Skin of body (tissue), 2 donors: Measurements from ENCODE around the gene ZBTB16. TPM values are rescaled to one million over a fixed set of nuclear protein-coding genes. Genes with fewer than 3 reads are reported as not detected.
A peak's percentile ranks its signal among the peaks of the same experiment; 100 is the strongest.

Experiments used
- DNase-seq: peaks from one replicate; lab custom pipeline; 2025; lab: John Stamatoyannopoulos, UW
- total RNA-seq: library from RNA; depleted of rRNA; stranded (reverse); fragments of >200 nt; gene quantifications from one replicate; pipeline ENCODE4 v1.2.3, GENCODE V29; 2014

Gene ZBTB16
- total RNA-seq, 1 donor from 2014 or later = 25.6 TPM

DNA sequence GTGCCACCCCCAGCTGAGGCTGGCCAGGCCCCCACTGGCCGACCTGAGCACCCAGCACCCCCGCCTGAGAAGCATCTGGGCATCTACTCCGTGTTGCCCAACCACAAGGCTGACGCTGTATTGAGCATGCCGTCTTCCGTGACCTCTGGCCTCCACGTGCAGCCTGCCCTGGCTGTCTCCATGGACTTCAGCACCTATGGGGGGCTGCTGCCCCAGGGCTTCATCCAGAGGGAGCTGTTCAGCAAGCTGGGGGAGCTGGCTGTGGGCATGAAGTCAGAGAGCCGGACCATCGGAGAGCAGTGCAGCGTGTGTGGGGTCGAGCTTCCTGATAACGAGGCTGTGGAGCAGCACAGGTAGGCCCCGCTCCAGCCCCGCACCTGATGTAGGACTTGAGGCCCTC lies 4.7 kb downstream of the ZBTB16 start:
- DNase-seq = no peak

- DNase-seq = no peak
Observed at GRCh38 chr11:114065094-114065493, 5.6 kb downstream of the ZBTB16 start.

DNA sequence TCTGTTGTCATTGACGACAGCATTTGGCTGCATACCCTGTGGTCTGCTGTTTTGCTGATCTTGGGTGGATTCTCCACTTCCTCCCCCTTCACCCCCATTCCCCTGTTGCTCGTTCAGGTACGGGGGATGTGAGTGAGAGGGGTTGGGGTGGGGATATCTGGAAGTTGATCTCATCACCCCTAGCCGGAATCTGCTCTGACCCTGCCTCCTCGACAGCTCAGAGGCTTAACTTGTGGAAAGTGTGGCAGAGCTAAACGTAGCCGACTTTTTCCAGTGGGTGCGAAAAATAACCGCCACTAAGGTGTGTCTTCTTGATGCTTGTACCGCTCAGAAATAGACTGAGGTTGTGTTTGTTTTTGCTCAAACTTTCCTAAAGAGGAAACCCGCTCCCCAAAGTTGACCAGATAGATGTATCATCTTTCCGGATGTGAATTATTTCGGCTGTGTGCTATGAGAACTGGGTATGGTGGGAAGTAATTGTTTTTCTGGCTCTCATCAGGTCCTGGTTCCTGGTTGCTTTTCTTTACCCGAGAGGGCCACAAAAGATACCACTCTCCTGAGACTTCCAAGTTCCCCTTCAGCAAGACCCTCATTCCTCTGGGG lies 6.6 kb downstream of the ZBTB16 start:
- DNase-seq = no peak

DNA sequence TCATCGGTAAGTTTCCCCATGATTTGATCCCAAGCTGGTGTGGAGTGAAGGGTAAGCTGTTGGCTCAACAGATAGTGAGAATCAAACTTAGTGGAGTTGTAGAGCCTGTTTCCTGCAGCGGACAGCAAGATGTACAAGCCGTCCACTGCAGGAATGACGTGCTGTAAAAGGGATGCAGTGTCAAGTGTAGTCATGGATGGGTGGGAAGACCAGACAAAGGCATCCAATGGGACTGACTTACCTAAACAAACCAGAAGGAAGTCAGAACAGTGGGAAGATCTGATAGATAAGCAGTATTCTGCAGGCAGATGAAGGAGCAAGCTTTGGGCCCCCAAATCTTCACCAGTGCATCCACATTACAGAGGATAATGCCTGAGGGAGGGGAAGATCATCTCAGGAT lies 8.8 kb downstream of the ZBTB16 start:
- no peak for DNase-seq

DNA sequence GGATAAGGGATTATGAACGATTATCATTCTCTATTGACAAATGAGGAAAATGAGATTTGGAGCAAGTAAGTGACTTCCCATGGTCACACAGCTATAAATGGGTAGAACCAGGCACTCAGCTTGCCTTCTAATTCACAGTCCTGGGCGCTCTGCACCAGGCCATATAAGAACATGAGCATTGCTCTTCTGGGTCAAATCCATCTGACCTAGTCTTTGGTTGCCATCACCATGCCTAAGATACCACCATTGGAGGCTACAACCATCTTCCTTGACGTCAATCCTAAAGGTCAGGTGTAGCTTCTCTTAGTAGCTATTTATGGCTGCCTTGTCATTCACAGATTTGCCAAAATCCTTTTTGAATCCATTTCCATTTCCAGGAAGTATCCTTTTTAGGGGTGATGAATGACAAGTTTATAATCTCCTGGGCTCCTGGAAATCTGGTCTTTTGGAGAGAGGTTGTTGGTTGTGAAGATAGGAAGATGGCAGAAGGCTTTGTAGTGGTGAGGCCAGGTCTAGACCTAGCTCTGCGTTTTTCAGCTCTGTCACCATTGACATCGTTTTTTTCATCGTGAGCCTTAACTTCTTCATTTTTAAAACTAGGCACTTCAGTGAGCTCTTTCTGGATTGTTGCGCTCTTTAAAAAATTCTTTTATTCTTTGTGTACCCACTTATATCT lies 11.1 kb downstream of the ZBTB16 start:
- no peak for DNase-seq

DNA sequence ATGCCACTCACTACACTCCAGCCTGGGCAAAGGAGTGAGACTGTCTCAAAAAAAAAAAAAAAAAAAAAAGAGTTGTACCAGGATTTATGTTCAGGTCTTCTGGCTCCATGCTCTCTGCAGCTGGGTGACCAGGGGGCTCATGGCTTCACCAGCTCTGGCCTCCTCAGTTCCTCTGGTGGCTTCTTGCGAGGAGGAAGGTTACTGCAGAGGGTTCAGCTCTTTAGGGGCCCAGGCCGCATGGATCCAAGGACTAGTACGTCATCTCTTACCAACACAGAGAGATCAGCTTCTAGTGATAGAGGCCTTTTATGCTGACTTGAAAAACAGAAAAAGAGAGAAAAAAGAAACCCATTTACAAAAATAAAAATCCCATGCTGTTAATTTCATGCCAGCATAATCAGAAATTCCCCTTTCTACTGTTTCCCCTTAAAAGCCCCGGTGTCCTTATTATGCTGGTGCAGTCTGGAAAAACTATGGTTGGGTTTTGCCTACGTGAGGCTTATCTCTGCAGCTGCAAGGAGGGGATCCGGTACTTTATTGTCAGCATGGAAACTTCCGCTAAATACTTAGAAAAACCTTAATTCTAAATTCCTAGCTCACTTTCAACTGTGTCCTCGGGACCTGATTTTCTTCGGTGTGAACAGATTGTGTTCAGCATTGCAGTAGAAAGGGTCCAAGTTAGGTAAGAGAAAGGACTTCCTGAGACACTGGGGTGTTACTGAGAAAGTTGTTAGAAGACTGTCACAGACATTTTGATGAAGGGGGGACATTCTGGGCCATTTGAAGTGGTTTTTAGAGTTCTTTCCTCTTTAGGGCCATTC lies 13.7 kb downstream of the ZBTB16 start:
- no peak for DNase-seq

DNA sequence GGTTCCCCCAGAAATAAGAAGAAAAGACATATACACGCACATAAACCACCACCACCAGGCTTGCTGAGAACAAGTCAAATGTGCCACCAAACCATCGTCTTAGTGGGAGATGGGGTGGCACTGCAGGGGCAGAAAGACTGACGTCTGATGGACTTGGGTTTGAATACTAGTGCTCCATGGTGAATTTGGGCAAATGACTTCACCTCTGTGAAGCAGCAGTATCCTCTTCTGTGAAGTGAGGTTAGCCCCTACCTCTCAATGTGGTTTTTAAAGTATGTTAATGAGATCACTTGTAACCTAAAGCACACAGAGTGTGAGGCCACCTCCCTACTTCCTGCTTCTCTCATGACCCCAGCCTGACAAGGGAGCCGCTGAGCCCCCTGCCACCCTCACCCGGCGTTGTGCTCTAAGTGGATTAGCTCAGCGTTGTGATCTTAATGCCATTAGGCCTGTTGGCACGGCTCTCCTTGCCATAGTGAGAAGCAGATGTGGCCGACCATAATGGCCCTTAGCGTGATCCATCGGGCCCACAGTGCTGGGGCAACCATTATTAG lies 14.4 kb downstream of the ZBTB16 start:
- no peak for DNase-seq

GRCh38 chr11:114074546-114075343 lies 15.2 kb downstream of the ZBTB16 start:
- DNase-seq = no peak

GRCh38 chr11:114075344-114075610 lies 15.8 kb downstream of the ZBTB16 start:
- no peak for DNase-seq

GRCh38 chr11:114075891-114076441 lies 16.5 kb downstream of the ZBTB16 start:
- DNase-seq = peak; percentile 76

- peak; percentile 68 for DNase-seq
Observed at GRCh38 chr11:114076921-114077331, 17.4 kb downstream of the ZBTB16 start.

GRCh38 chr11:114077482-114078305 lies 18.2 kb downstream of the ZBTB16 start:
- DNase-seq = no peak

- DNase-seq = no peak
Observed at GRCh38 chr11:114078423-114078822, 18.9 kb downstream of the ZBTB16 start.

DNA sequence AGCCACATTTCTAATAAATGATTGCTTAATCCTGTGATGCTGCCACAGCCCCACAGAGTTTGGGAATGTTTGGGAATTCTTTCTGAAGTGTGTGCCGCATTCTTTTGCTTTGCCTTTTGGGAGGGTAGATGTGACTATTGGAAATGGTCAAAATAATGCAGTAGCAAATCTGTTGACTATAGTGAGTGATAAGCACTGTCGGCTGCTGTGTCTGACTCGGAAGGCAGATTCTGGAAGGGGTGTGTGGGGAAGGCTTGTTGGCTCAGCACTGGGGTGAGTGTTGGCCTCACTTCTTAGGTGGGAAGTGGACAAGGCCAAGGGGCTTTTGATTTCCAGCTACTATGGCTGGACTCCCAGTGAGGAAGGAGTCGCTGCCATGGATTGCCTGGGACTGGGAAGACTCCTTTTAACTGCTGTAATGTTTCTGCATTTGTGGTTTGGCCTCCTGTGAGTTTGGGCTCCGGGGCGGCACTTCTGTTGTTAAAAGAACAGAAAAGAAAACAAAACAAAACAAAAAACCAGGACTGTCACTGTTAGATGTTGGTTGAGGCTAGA lies 20.1 kb downstream of the ZBTB16 start:
- peak; percentile 40 for DNase-seq

DNA sequence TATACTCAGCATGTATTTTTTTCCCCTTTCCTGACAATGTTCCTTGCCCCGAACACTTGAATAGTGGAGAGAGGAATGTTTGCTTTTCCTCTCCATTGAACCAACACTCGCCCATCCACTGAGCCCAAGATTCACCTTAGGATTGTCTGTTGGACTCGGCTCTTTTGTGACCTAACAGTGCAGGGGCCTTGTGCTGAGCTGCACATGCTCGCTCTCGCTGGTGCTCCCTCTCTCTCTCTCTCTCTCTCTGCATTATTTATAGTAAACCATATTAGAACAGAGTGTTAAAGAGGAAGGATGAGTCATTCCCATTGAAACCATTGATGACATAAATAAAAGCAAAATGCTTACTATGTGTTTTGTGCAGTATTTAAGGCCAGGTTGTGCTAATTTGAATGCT lies 20.7 kb downstream of the ZBTB16 start:
- peak; percentile 11 for DNase-seq

- no peak for DNase-seq
Observed at GRCh38 chr11:114080769-114081168, 21.3 kb downstream of the ZBTB16 start.

DNA sequence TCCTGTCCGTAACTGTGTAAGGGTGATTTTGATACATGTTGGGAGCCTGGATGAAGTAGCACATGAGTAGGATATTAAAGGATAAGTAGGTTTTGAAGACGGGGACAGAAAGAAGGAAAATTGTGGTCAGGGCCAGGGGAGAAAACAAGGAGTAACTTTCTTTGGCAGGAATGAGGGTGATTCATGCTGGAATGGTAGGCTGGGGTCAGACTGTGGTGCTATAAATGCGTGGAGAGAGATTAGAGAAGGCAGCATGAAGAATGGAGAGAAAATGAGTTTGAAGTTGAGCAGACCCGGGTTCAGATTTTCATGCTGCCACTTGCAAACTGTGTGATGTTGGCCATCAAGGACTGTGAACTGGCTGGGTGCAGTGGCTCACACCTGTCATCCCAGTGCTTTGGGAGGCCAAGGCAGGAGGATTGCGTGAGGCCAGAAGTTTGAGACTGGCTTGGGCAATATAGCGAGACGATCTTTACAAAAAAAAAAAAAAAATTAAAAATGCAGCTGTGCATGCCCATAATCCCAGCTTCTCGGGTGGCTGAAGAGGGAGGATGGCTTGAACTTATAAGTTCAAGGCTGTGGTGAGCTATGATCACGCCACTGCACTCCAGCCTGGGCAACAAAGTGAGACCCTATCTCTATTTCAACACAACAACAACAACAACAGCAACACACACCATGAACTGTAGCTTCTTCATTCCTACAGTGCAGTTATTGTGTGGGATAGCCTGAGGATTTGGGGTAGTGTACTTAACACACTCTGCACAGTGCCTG lies 22.3 kb downstream of the ZBTB16 start:
- no peak for DNase-seq

- no peak for DNase-seq
Observed at GRCh38 chr11:114082415-114082748, 22.9 kb downstream of the ZBTB16 start.

- no peak for DNase-seq
Observed at GRCh38 chr11:114082767-114083181, 23.3 kb downstream of the ZBTB16 start.
